GM18517 (cell line): Measurements from ENCODE around the gene SLC16A10.

ENCODE experiments used
- ATAC-seq: cut with Tn5 transposase; IDR thresholded peaks from one replicate; pipeline ENCODE4 v1.9.1; 2021; ENCODE audit warnings: mild to moderate bottlenecking, moderate library complexity; ENCODE audit not compliant: unreplicated experiment

The SLC16A10 gene

GRCh38 chr6:111208933-111209332 lies 121.6 kb downstream of the SLC16A10 start:
- no peak for ATAC-seq

GRCh38 chr6:111210194-111210728 lies 123.0 kb downstream of the SLC16A10 start:
- peak; percentile 79 for ATAC-seq

- no peak for ATAC-seq
Measured at GRCh38 chr6:111211411-111212030, 124.2 kb downstream of the SLC16A10 start.

- ATAC-seq: no peak
Measured at GRCh38 chr6:111212625-111213024, 125.3 kb downstream of the SLC16A10 start.

- no peak for ATAC-seq
Measured at GRCh38 chr6:111215131-111215530, 127.8 kb downstream of the SLC16A10 start.

GRCh38 chr6:111219785-111220184 lies 132.5 kb downstream of the SLC16A10 start:
- no peak for ATAC-seq

- ATAC-seq: no peak
Measured at GRCh38 chr6:111220383-111221031, 133.2 kb downstream of the SLC16A10 start.

GRCh38 chr6:111221804-111222203 lies 134.5 kb downstream of the SLC16A10 start:
- ATAC-seq: no peak

- peak; percentile 76 for ATAC-seq
Measured at GRCh38 chr6:111222341-111222740, 135.0 kb downstream of the SLC16A10 start.

- ATAC-seq: no peak
Measured at GRCh38 chr6:111228094-111228493, 140.8 kb downstream of the SLC16A10 start.

- ATAC-seq: no peak
Measured at GRCh38 chr6:111230351-111231089, 143.2 kb downstream of the SLC16A10 start.

GRCh38 chr6:111231090-111231459 lies 143.8 kb downstream of the SLC16A10 start:
- ATAC-seq: no peak

GRCh38 chr6:111237852-111238251 lies 150.5 kb downstream of the SLC16A10 start:
- no peak for ATAC-seq

GRCh38 chr6:111238464-111239119 lies 151.3 kb downstream of the SLC16A10 start:
- no peak for ATAC-seq

GRCh38 chr6:111239461-111239860 lies 152.2 kb downstream of the SLC16A10 start:
- no peak for ATAC-seq

- ATAC-seq: no peak
Measured at GRCh38 chr6:111242452-111242851, 155.1 kb downstream of the SLC16A10 start.

- ATAC-seq: no peak
Measured at GRCh38 chr6:111243095-111243494, 155.8 kb downstream of the SLC16A10 start.

- no peak for ATAC-seq
Measured at GRCh38 chr6:111248789-111249188, 161.5 kb downstream of the SLC16A10 start.

GRCh38 chr6:111250791-111251354 lies 163.6 kb downstream of the SLC16A10 start:
- ATAC-seq: peak; percentile 63

- ATAC-seq: no peak
Measured at GRCh38 chr6:111252726-111253125, 165.4 kb downstream of the SLC16A10 start.
